Cardiac fibroblast (primary cell): ENCODE data around the gene TP53TG5.

Source experiments
- DNase-seq, 2 donors: peaks; one replicate each; pipeline versions ENCODE4 v3.0.0 to v3.0.0-alpha.2; 2010; ENCODE audit warnings: low read depth in 2 of 2
- H3K4me3 ChIP-seq, 2 donors: replicated peaks in 1 of 2; 1 replicate in 1 of 2; 2 replicates in 1 of 2; pipeline ENCODE4 v1.5.1; 2011; ENCODE audit warnings: low read depth in 2 of 2, low read length in 2 of 2, mild to moderate bottlenecking in 2 of 2, moderate library complexity in 1 of 2
- TF ChIP-seq, protein P1 (sequence below): IDR thresholded peaks from one replicate; pipeline ENCODE4 v1.5.1; 2011; ENCODE audit warnings: low read depth, mild to moderate bottlenecking, low read length, inconsistent platforms

TP53TG5 gene

GRCh38 chr20:45374101-45374467 is 4.0 kb downstream of the TP53TG5 start:
- no peak for DNase-seq
- H3K4me3 ChIP-seq = peak overlapping the region in 1 of 2 donors; percentile 46
- TF ChIP-seq, protein P1, sequence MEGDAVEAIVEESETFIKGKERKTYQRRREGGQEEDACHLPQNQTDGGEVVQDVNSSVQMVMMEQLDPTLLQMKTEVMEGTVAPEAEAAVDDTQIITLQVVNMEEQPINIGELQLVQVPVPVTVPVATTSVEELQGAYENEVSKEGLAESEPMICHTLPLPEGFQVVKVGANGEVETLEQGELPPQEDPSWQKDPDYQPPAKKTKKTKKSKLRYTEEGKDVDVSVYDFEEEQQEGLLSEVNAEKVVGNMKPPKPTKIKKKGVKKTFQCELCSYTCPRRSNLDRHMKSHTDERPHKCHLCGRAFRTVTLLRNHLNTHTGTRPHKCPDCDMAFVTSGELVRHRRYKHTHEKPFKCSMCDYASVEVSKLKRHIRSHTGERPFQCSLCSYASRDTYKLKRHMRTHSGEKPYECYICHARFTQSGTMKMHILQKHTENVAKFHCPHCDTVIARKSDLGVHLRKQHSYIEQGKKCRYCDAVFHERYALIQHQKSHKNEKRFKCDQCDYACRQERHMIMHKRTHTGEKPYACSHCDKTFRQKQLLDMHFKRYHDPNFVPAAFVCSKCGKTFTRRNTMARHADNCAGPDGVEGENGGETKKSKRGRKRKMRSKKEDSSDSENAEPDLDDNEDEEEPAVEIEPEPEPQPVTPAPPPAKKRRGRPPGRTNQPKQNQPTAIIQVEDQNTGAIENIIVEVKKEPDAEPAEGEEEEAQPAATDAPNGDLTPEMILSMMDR = no peak

DNA sequence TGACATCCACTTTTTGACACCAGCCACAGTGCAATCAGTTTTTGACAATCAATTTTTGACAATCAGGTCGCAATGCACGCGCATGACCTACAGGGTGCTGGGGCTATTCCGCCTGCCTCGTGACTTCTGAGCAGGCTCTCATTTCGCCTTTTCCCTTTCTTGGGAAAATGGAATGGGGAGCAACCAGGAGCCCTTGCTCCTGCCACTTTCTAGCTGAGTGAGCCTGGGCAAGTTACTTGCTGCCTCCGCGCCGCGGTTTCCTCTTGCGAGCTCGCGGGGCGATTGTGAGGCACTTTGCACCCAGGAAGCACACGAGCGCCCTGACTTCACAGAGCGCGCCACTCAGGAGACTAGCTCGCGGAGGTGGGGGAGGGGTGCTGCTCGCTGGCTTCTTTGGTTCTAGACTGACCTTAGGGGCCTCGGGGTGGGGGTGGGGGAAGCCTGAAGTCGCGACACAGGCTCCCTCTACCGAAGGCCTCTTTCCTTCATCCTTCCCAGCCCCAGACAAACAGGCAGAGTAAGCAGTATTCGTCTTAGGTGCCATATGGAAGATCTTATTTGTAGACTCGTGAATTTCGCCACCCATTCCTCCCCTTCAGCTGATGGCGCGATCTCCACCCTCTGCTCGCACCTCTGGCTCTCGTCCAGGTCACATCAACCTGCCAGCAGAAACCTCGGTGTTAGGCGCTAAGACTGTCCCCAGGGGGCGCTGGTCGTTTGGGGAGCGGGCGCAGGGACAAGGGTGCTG is 4.6 kb downstream of the TP53TG5 start:
- TF ChIP-seq, protein P1 = peak; percentile 88
- peak; percentile 85 to 86 for DNase-seq
- peak overlapping the region; percentile 35 to 46 for H3K4me3 ChIP-seq

- TF ChIP-seq, protein P1 = no peak
- H3K4me3 ChIP-seq = peak overlapping the region in 1 of 2 donors; percentile 35
- no peak for DNase-seq
Measured at GRCh38 chr20:45372646-45373352, 5.3 kb downstream of the TP53TG5 start.

DNA sequence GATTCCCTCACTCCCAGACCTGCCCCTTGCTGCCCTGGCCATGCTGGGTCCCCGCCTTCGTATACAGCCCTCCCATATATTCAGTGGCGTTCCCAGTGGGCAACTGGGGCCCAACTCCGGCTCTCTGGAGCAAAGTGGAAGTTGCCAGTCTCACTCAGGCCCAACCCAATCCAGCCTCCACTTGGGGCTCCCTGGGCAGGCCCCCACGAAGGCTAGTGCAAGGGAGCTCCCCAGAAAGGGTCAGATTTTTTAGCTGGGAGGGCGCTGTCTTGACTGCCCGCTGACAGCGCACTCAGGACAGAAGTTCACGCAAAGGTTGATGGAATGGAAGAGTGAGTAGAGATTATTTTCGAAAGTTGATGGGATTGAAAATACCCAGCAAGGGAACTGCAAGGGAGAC is 5.9 kb downstream of the TP53TG5 start:
- TF ChIP-seq, protein P1 = no peak
- H3K4me3 ChIP-seq = no peak overlapping the region
- DNase-seq = no peak

- H3K4me3 ChIP-seq = no peak overlapping the region
- TF ChIP-seq, protein P1 = no peak
- DNase-seq = no peak
Measured at GRCh38 chr20:45370571-45371160, 7.5 kb downstream of the TP53TG5 start.

- no peak overlapping the region for H3K4me3 ChIP-seq
- no peak for DNase-seq
- TF ChIP-seq, protein P1 = no peak
Measured at GRCh38 chr20:45368221-45368980, 9.7 kb downstream of the TP53TG5 start.
